OCI-LY1 (cell line): ENCODE measurements around the gene PSAPL1.

Experiments
- H2AFZ ChIP-seq: fragments of 200-600 bp; sonication (generic), shearing (Covaris generic); 2 replicates; pipeline ENCODE4 v1.6.0; 2014; ENCODE audit warnings: antibody characterized with exemption, mild to moderate bottlenecking, low read length
- H3F3A ChIP-seq: fragments of 200-600 bp; sonication (generic), shearing (Covaris generic); 2 replicates; pipeline ENCODE4 v1.6.0; 2014; ENCODE audit warnings: mild to moderate bottlenecking, antibody characterized with exemption, low read length, moderate library complexity; ENCODE audit not compliant: insufficient read depth
- H3K27ac ChIP-seq: fragments of 200-600 bp; sonication (generic); 2 replicates; pipeline ENCODE4 v1.5.1; 2014; ENCODE audit warnings: low read length, mixed run types, mild to moderate bottlenecking, low read depth; ENCODE audit not compliant: poor library complexity, severe bottlenecking
- H3K27me3 ChIP-seq: fragments of 200-600 bp; sonication (generic); 2 replicates; pipeline ENCODE4 v1.6.0; 2014; ENCODE audit warnings: antibody characterized with exemption, mild to moderate bottlenecking, low read length, moderate library complexity; ENCODE audit not compliant: insufficient read depth
- H3K36me3 ChIP-seq: fragments of 200-600 bp; sonication (generic); 2 replicates; pipeline ENCODE4 v1.6.1; 2014; ENCODE audit warnings: mild to moderate bottlenecking, antibody characterized with exemption, low read length, moderate library complexity, mixed read lengths; ENCODE audit not compliant: insufficient read depth
- H3K4me1 ChIP-seq: fragments of 200-600 bp; sonication (generic); 2 replicates; pipeline ENCODE4 v1.5.1; 2014; ENCODE audit warnings: mild to moderate bottlenecking, low read length, moderate library complexity; ENCODE audit not compliant: insufficient read depth, severe bottlenecking
- H3K4me2 ChIP-seq: fragments of 200-600 bp; sonication (generic), shearing (Covaris generic); 2 replicates; pipeline ENCODE4 v1.6.1; 2014; ENCODE audit warnings: low read length
- H3K4me3 ChIP-seq: fragments of 200-600 bp; sonication (generic); 2 replicates; pipeline ENCODE4 v1.5.1; 2014; ENCODE audit warnings: low read length, low read depth, mild to moderate bottlenecking, mixed read lengths; ENCODE audit not compliant: poor library complexity, severe bottlenecking
- H3K79me2 ChIP-seq: fragments of 200-600 bp; shearing (Covaris generic); 2 replicates; pipeline ENCODE4 v1.6.1; 2016; ENCODE audit warnings: mixed run types, low read length, mixed read lengths; ENCODE audit not compliant: insufficient read depth
- H3K9ac ChIP-seq: fragments of 200-600 bp; sonication (generic), shearing (Covaris generic); 2 replicates; pipeline ENCODE4 v1.6.1; 2014; ENCODE audit warnings: mild to moderate bottlenecking, low read length, mixed read lengths
- H3K9me2 ChIP-seq: fragments of 200-600 bp; sonication (generic), shearing (Covaris generic); 2 replicates; pipeline ENCODE4 v1.6.1; 2014; ENCODE audit warnings: low read depth, mild to moderate bottlenecking, low read length, mixed read lengths
- H3K9me3 ChIP-seq: fragments of 200-600 bp; shearing (Covaris generic); 2 replicates; pipeline ENCODE4 v1.6.1; 2014; ENCODE audit warnings: low read length, mixed read lengths
- H4K20me1 ChIP-seq: fragments of 200-600 bp; sonication (generic), shearing (Covaris generic); 2 replicates; pipeline ENCODE4 v1.6.0; 2016; ENCODE audit warnings: mild to moderate bottlenecking, low read length; ENCODE audit not compliant: insufficient read depth
- EZH2 ChIP-seq: fragments of 200-600 bp; sonication (generic), shearing (Covaris generic); IDR thresholded peaks from 2 replicates; pipeline ENCODE4 v1.8.0; 2017; ENCODE audit warnings: borderline replicate concordance, mixed run types, mild to moderate bottlenecking, antibody characterized with exemption, low read length, moderate library complexity, mixed read lengths
- TF ChIP-seq, protein P1 (sequence below): fragments of 200-600 bp; sonication (generic), shearing (Covaris generic); IDR thresholded peaks from 2 replicates; pipeline ENCODE4 v1.5.1; 2017; ENCODE audit warnings: mild to moderate bottlenecking, antibody characterized with exemption, low read length, moderate library complexity, mixed read lengths

The PSAPL1 gene

DNA sequence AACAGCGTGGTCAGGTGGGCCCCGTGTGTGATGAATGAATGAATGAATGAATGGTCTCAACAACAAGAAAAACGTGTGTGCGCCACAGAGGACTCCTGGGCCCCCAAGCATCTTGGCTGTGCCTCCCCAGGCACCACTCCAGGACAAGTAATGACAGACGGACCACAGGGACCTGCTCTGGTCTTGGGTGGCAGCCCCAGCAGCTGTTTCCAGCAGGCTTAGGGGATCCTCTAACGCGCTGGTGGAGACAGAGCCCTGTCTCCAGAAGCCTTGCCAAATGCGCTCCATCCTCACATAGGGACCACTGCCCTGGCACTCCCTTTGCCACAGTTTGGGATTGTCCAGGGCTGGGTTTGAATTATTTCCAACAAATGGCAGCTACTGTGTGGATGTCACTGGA is 39.1 kb downstream of the PSAPL1 start:
- H3K4me3 ChIP-seq: no peak overlapping the region

DNA sequence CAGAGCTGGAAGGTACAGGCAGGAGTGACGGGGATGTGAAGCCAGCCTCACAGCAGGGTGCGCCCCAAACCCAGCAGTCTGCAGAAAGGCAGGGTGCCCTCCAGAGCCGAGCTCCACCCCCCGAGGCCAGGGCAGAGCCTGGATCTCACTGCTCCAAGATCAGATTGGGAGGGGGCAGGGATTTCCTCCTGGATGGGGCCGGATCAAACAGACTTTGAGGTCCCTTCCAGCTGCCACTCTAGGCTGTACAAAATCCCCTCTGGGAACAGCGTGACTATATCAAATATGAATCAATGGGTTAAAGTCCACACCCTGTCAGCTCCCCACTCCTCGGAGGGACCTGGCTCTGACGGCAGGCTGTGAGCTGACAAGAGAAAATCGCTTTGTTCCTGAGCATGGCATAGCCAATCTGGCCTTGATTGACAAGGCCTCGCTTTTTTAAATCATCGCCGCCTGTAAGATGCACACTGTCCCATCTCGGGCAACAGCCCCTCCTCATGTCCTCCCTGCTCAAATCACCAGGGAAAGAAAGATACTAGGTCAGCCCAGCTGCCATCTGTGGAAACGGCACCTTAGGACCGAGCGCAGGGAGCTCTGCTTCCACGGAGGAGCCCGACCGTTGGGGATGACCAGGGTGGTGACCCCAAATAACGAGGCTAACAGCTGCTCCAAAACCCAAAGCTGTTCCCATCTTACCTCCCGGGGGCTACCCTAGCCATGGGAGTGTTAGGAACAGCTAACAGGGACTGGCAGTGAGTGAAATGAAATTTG is 39.9 kb downstream of the PSAPL1 start:
- no peaks in the 10 kb centered on the region for H3F3A ChIP-seq
- H2AFZ ChIP-seq: no peak overlapping the region
- no peaks in the 10 kb centered on the region for H3K27me3 ChIP-seq
- no peak overlapping the region for H3K4me2 ChIP-seq
- no peak overlapping the region for H3K4me3 ChIP-seq
- H3K9me2 ChIP-seq: no peaks in the 10 kb centered on the region
- no peak overlapping the region for H3K9ac ChIP-seq
- no peaks in the 10 kb centered on the region for H3K9me3 ChIP-seq
- no peaks in the 10 kb centered on the region for H3K4me1 ChIP-seq
- no peaks in the 10 kb centered on the region for H4K20me1 ChIP-seq
- H3K79me2 ChIP-seq: no peaks in the 10 kb centered on the region
- TF ChIP-seq, protein P1, sequence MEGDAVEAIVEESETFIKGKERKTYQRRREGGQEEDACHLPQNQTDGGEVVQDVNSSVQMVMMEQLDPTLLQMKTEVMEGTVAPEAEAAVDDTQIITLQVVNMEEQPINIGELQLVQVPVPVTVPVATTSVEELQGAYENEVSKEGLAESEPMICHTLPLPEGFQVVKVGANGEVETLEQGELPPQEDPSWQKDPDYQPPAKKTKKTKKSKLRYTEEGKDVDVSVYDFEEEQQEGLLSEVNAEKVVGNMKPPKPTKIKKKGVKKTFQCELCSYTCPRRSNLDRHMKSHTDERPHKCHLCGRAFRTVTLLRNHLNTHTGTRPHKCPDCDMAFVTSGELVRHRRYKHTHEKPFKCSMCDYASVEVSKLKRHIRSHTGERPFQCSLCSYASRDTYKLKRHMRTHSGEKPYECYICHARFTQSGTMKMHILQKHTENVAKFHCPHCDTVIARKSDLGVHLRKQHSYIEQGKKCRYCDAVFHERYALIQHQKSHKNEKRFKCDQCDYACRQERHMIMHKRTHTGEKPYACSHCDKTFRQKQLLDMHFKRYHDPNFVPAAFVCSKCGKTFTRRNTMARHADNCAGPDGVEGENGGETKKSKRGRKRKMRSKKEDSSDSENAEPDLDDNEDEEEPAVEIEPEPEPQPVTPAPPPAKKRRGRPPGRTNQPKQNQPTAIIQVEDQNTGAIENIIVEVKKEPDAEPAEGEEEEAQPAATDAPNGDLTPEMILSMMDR: no peak
- no peak for TF ChIP-seq EZH2
- H3K27ac ChIP-seq: no peak overlapping the region
- no peaks in the 10 kb centered on the region for H3K36me3 ChIP-seq

More for the DNA sequence above, 39.1 kb downstream of the PSAPL1 start:
- Histone ChIP-seq H3K9me3 (no peaks in the 10 kb centered on the region), H3K9me2 (no peaks in the 10 kb centered on the region), H3K4me2 (no peak overlapping the region), H3K79me2 (no peaks in the 10 kb centered on the region), H3F3A (no peaks in the 10 kb centered on the region), H2AFZ (no peak overlapping the region), H4K20me1 (no peaks in the 10 kb centered on the region), H3K36me3 (no peaks in the 10 kb centered on the region), H3K27me3 (no peaks in the 10 kb centered on the region), H3K9ac (no peak overlapping the region), H3K4me1 (no peaks in the 10 kb centered on the region), H3K27ac (no peak overlapping the region)
- TF ChIP-seq EZH2: no peak
- TF ChIP-seq, protein P1: no peak

DNA sequence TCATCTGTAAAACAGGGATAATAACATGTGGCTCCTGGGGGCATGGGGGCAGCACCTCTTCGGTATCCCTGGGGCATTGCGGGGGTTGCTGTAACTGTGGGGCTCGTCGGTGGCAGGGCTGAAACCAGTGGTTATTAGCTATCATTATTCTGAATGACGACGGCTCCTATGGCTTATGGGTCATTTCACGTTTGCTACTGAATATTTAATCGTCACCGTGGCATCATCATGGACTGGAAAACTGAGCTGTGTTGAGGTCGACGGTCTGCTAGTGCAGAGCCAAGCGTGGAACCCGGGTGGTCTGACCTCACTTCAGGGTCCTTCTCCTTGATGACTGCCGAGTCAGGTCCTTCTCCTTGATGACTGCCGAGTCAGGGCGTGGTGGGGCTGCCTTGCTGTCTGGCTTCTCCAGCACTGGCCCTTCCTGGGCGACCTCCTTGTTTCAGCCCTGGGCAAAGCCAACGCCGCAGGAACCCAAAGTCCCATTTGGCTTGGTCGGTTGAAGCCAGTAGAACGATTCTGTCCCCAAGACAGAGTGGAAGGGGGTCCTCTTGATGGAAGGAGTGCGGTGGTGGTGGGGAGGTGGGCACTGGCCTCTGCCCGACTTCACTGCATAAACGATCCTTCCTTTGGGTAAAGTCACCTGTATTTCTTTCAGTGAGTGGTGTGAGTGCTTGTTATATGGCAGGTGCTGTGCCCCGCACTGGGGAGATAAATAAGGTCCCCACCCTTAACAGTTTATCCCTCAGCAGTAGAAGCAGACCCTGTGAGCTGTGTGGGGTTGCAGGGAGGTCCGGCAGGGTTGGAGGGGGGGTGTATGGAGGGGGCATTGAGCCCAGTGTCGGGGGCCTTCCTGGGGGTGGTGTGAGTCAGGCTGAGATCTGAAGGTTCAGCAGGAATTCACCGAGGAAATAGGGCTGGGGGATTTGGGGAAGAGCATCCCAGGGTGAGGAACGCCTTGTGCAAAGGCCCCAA is 40.8 kb downstream of the PSAPL1 start:
- no peaks in the 10 kb centered on the region for H3K9me2 ChIP-seq
- no peaks in the 10 kb centered on the region for H3K4me1 ChIP-seq
- no peak overlapping the region for H3K9ac ChIP-seq
- no peaks in the 10 kb centered on the region for H3F3A ChIP-seq
- no peaks in the 10 kb centered on the region for H4K20me1 ChIP-seq
- no peak overlapping the region for H2AFZ ChIP-seq
- no peak for TF ChIP-seq EZH2
- H3K4me2 ChIP-seq: no peak overlapping the region
- H3K4me3 ChIP-seq: no peak overlapping the region
- H3K79me2 ChIP-seq: no peaks in the 10 kb centered on the region
- no peak overlapping the region for H3K27ac ChIP-seq
- H3K27me3 ChIP-seq: no peaks in the 10 kb centered on the region
- H3K36me3 ChIP-seq: no peaks in the 10 kb centered on the region
- H3K9me3 ChIP-seq: no peaks in the 10 kb centered on the region
